Upper lobe of left lung (tissue), 4 donors: ENCODE data around the gene ZIC1.

Source experiments
- EP300 ChIP-seq, 4 donors: sonication (generic); formaldehyde crosslinking; IDR thresholded peaks; one replicate each; pipeline ENCODE4 v1.5.1; 2017; ENCODE audit warnings: antibody characterized with exemption in 4 of 4, control low read depth in 2 of 4
- POLR2A ChIP-seq, 4 donors: fragments of 450-650 bp; IDR thresholded peaks; one replicate each; pipeline ENCODE4 v1.5.1; 2016 to 2017; ENCODE audit warnings: antibody characterized with exemption in 4 of 4, mild to moderate bottlenecking in 2 of 4
- POLR2AphosphoS5 ChIP-seq, 2 donors: sonication (generic); formaldehyde crosslinking; IDR thresholded peaks; one replicate each; pipeline ENCODE4 v1.5.1; 2017; ENCODE audit warnings: antibody characterized with exemption in 2 of 2
- TF ChIP-seq, protein P1 (sequence below), 6 experiments: fragments of 450-650 bp in 4 of 6; fragments of 200-600 bp in 2 of 6; sonication (generic) in 2 of 6; IDR thresholded peaks; one replicate each; pipeline ENCODE4 v1.5.1; 2016 to 2019; ENCODE audit warnings: antibody characterized with exemption in 6 of 6

GRCh38 chr3:147411815-147412241 is 2.7 kb downstream of the ZIC1 start:
- TF ChIP-seq, protein P1, sequence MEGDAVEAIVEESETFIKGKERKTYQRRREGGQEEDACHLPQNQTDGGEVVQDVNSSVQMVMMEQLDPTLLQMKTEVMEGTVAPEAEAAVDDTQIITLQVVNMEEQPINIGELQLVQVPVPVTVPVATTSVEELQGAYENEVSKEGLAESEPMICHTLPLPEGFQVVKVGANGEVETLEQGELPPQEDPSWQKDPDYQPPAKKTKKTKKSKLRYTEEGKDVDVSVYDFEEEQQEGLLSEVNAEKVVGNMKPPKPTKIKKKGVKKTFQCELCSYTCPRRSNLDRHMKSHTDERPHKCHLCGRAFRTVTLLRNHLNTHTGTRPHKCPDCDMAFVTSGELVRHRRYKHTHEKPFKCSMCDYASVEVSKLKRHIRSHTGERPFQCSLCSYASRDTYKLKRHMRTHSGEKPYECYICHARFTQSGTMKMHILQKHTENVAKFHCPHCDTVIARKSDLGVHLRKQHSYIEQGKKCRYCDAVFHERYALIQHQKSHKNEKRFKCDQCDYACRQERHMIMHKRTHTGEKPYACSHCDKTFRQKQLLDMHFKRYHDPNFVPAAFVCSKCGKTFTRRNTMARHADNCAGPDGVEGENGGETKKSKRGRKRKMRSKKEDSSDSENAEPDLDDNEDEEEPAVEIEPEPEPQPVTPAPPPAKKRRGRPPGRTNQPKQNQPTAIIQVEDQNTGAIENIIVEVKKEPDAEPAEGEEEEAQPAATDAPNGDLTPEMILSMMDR (IDR thresholded peaks at IDR 0.05), result no peak
- no peak for TF ChIP-seq POLR2AphosphoS5 (IDR thresholded peaks at IDR 0.05)
- no peak for TF ChIP-seq POLR2A (IDR thresholded peaks at IDR 0.05)
- no peak for TF ChIP-seq EP300 (IDR thresholded peaks at IDR 0.05)
